B cell (primary cell): ENCODE results near the gene RINT1. TPM values are rescaled to one million over a fixed set of nuclear protein-coding genes. Genes with fewer than 3 reads are reported as not detected.
"Not testable (repeated sequence)": the region's sequence is repeated elsewhere in the genome, so short reads cannot be mapped to it uniquely, and the experiment has no call there.

Experiments
- ATAC-seq: fragments of 200-7000 bp; cut with Tn5 transposase; one replicate; pipeline ENCODE4 v1.10.0; 2021; ENCODE audit warnings: low read depth, mild to moderate bottlenecking, moderate number of reproducible peaks, moderate library complexity
- CTCF ChIA-PET: fragments of 350-600 bp; sonication (Branson Sonifier 250); formaldehyde crosslinking; loops from one replicate; lab custom pipeline; 2021; ENCODE audit warnings: antibody characterized with exemption, inconsistent platforms; lab: Charles Lee
- POLR2A ChIA-PET: fragments of 350-600 bp; sonication (Branson Sonifier 250); formaldehyde crosslinking; loops from one replicate; lab custom pipeline; 2021; ENCODE audit warnings: antibody characterized with exemption; lab: Charles Lee
- DNase-seq: peaks from one replicate; pipeline ENCODE4 v3.0.0; 2013
- H2AFZ ChIP-seq: 2 replicates; pipeline ENCODE4 v1.6.1; 2012; ENCODE audit warnings: mild to moderate bottlenecking, low read depth, low read length; ENCODE audit not compliant: insufficient read depth, poor library complexity, severe bottlenecking
- H3K27ac ChIP-seq, 2 donors: 1 replicate in 1 of 2; 2 replicates in 1 of 2; pipeline ENCODE4 v1.5.1; 2012 to 2013; ENCODE audit warnings: low read length in 2 of 2, mild to moderate bottlenecking in 2 of 2, moderate library complexity in 1 of 2
- H3K27me3 ChIP-seq, 4 experiments: fragments of 200-600 bp in 1 of 4; sonication (generic) in 1 of 4; replicated peaks in 1 of 4; 1 replicate in 2 of 4; 2 replicates in 2 of 4; pipeline versions ENCODE4 v1.6.1 to v1.7.0; 2013 to 2016; ENCODE audit warnings: low read length in 3 of 4, mild to moderate bottlenecking in 2 of 4, mixed read lengths in 1 of 4, moderate library complexity in 1 of 4; ENCODE audit not compliant: insufficient read depth in 4 of 4, control insufficient read depth in 3 of 4; ENCODE audit errors: control extremely low read depth in 1 of 4
- H3K36me3 ChIP-seq, 2 experiments: replicated peaks in 1 of 2; 1 replicate in 1 of 2; 2 replicates in 1 of 2; pipeline versions ENCODE4 v1.6.1 to v1.7.1; 2013; ENCODE audit warnings: low read length in 1 of 2; ENCODE audit not compliant: insufficient read depth in 2 of 2, control insufficient read depth in 1 of 2; ENCODE audit errors: control extremely low read depth in 1 of 2, extremely low read depth in 1 of 2
- H3K4me1 ChIP-seq, 2 donors: fragments of 200-600 bp in 1 of 2; sonication (generic) in 1 of 2; 1 replicate in 1 of 2; 2 replicates in 1 of 2; pipeline versions ENCODE4 v1.5.1 to v1.6.1; 2013 to 2017; ENCODE audit warnings: low read length in 2 of 2; ENCODE audit not compliant: control insufficient read depth in 2 of 2, insufficient read depth in 2 of 2
- H3K4me2 ChIP-seq: replicated peaks from 2 replicates; pipeline ENCODE3; 2012; ENCODE audit warnings: mild to moderate bottlenecking, low read depth, low read length; ENCODE audit not compliant: poor library complexity, severe bottlenecking
- H3K4me3 ChIP-seq, 5 experiments: fragments of 200-600 bp in 1 of 5; sonication (generic) in 1 of 5; 1 replicate in 3 of 5; 2 replicates in 2 of 5; pipeline versions ENCODE4 v1.5.1 to v1.7.0; 2011 to 2016; ENCODE audit warnings: low read length in 4 of 5, mild to moderate bottlenecking in 4 of 5, low read depth in 2 of 5, control low read depth in 1 of 5, moderate library complexity in 1 of 5; ENCODE audit not compliant: insufficient read depth in 1 of 5; ENCODE audit errors: control extremely low read depth in 1 of 5, extremely low read depth in 1 of 5
- H3K79me2 ChIP-seq: fragments of 200-600 bp; sonication (generic); one replicate; pipeline ENCODE4 v1.6.0; 2016; ENCODE audit warnings: low read length; ENCODE audit not compliant: control insufficient read depth, insufficient read depth
- H3K9ac ChIP-seq: fragments of 200-600 bp; sonication (generic); 2 replicates; pipeline ENCODE4 v1.6.1; 2017; ENCODE audit warnings: mild to moderate bottlenecking, low read length, moderate library complexity
- H3K9me3 ChIP-seq, 3 donors: one replicate each; pipeline versions ENCODE4 v1.6.1 to v1.7.1; 2013; ENCODE audit warnings: low read length in 2 of 3; ENCODE audit not compliant: control insufficient read depth in 2 of 3, insufficient read depth in 1 of 3; ENCODE audit errors: control extremely low read depth in 1 of 3
- H4K20me1 ChIP-seq: 2 replicates; pipeline ENCODE4 v1.6.0; 2012; ENCODE audit warnings: mild to moderate bottlenecking, low read length; ENCODE audit not compliant: insufficient read depth, control insufficient read depth, poor library complexity, severe bottlenecking
- H3K27ac Mint-ChIP-seq: one replicate; pipeline ENCODE4 v1.8.0; 2021; ENCODE audit warnings: mixed read lengths
- H3K27me3 Mint-ChIP-seq: one replicate; pipeline ENCODE4 v1.8.0; 2021; ENCODE audit warnings: mixed read lengths
- H3K4me1 Mint-ChIP-seq: one replicate; pipeline ENCODE4 v1.8.0; 2021; ENCODE audit warnings: mixed read lengths
- H3K4me3 Mint-ChIP-seq: one replicate; pipeline ENCODE4 v1.8.0; 2021; ENCODE audit warnings: mixed read lengths
- H3K9me3 Mint-ChIP-seq: one replicate; pipeline ENCODE4 v1.8.0; 2022; ENCODE audit warnings: mixed read lengths; ENCODE audit not compliant: insufficient read depth
- CTCF ChIP-seq: fragments of 200-600 bp; IDR thresholded peaks from one replicate; pipeline ENCODE4 v1.8.0; 2022; ENCODE audit warnings: antibody characterized with exemption, mild to moderate bottlenecking
- EZH2 ChIP-seq: IDR thresholded peaks from 2 replicates; pipeline ENCODE4 v1.6.1; 2012; ENCODE audit warnings: borderline replicate concordance, low read depth, mild to moderate bottlenecking, moderate library complexity, low read length; ENCODE audit not compliant: insufficient read depth, poor library complexity, severe bottlenecking
- WGBS: methylation state at CpG from one replicate; pipeline ENCODE4 v1.1.5; 2013; ENCODE audit warnings: missing lambda C conversion rate; ENCODE audit not compliant: insufficient coverage; 5-methylcytosine and 5-hydroxymethylcytosine counted together
- intact Hi-C: fragments of 100-400 bp; cut with micrococcal nuclease; formaldehyde crosslinking; loops from one replicate; pipeline ENCODE4 v1.10.0; 2022
- polyA plus RNA-seq: library from polyadenylated mRNA; depleted of rRNA; stranded (reverse); fragments of >200 nt; gene quantifications from 2 replicates; pipeline ENCODE4 v1.2.3, GENCODE V29; 2012
- total RNA-seq, 2 donors: library from RNA; stranded (reverse); fragments of 120-200 nt in 1 of 2; gene quantifications; 1 replicate in 1 of 2; 2 replicates in 1 of 2; pipeline versions ENCODE4 v1.2.3 to v1.2.4, GENCODE V29; 2013 to 2022

Gene RINT1
- total and polyA plus RNA-seq, 2 donors (not counting 1 experiment from before 2014, with no cell fraction given): 12.4 to 27.2 TPM

GRCh38 chr7:105519353-105519752 is 12.6 kb upstream of the RINT1 start:
- H3K27me3 Mint-ChIP-seq: no peaks in the 10 kb centered on the region
- peaks cover 16% of the 10 kb centered on the region for H3K4me1 Mint-ChIP-seq
- Histone ChIP-seq H3K36me3 (no peaks in the 10 kb centered on the region), H3K27me3 (no peaks in the 10 kb centered on the region), H4K20me1 (no peaks in the 10 kb centered on the region), H3K9ac (no peak overlapping the region), H3K4me1 (peaks cover 9 to 15% of the 10 kb centered on the region in 2 donors), H3K9me3 (peaks cover 0 to 3% (median 0%) of the 10 kb centered on the region in 3 donors), H2AFZ (no peak overlapping the region), H3K4me2 (no peak overlapping the region), H3K79me2 (peaks cover 21% of the 10 kb centered on the region), H3K27ac (no peak overlapping the region), H3K4me3 (no peak overlapping the region)
- DNase-seq (no peak), ATAC-seq (no peak)
- ChIA-PET CTCF (interaction anchor here (1.3 kb wide), 1 partner anchor 12 kb away, joined by 7 read pairs; the partner anchor contains the start of gene RINT1), POLR2A (no interaction called here)
- TF ChIP-seq CTCF (no peak), EZH2 (no peak)
- peak overlapping the region; percentile 40 for H3K4me3 Mint-ChIP-seq
- intact Hi-C loops: no loop called here
- WGBS: 100% methylated on average over 3 of the region's 6 CpGs
- no peak overlapping the region for H3K27ac Mint-ChIP-seq
- no peaks in the 10 kb centered on the region for H3K9me3 Mint-ChIP-seq

- ChIA-PET POLR2A (interaction anchor here (4.0 kb wide), 1 partner anchor 11 kb away, joined by 22 read pairs; the partner anchor contains the start of gene RINT1), CTCF (interaction anchor here (2.1 kb wide), 1 partner anchor 11 kb away, joined by 9 read pairs; the partner anchor contains the start of gene RINT1)
- H3K4me1 ChIP-seq: peaks cover 13 to 22% of the 10 kb centered on the region in 2 donors
- not testable (repeated sequence) for H3K36me3 ChIP-seq, ATAC-seq, H3K27ac Mint-ChIP-seq, H3K9me3 Mint-ChIP-seq, H3K9ac ChIP-seq, H2AFZ ChIP-seq, H3K27me3 Mint-ChIP-seq, H3K4me3 Mint-ChIP-seq, H3K4me3 ChIP-seq, DNase-seq, H3K27ac ChIP-seq, H4K20me1 ChIP-seq, H3K27me3 ChIP-seq, H3K9me3 ChIP-seq
- peaks cover 23% of the 10 kb centered on the region for H3K4me1 Mint-ChIP-seq
- intact Hi-C loops: loop anchor here (5.0 kb wide), 2 partner anchors 133 to 503 kb away; partner anchors contain the start of gene SRPK2
- peaks cover 21% of the 10 kb centered on the region for H3K79me2 ChIP-seq
- H3K4me2 ChIP-seq: peak overlapping the region; percentile 99
- 95% methylated on average over 3 of the region's 7 CpGs for WGBS
These were observed 11.4 kb upstream of the RINT1 start for GRCh38 chr7:105520620-105521019.
